NCI-H345 treated with DMSO at 0.1 percent for 48 hours (cell line): ENCODE data around the gene SLC8A3.
A peak's percentile ranks its signal among the peaks of the same experiment; 100 is the strongest.

Experiments used
- DNase-seq: peaks from one replicate; lab custom pipeline; 2025; ENCODE audit not compliant: unreplicated experiment; lab: John Stamatoyannopoulos, UW

The SLC8A3 gene

DNA sequence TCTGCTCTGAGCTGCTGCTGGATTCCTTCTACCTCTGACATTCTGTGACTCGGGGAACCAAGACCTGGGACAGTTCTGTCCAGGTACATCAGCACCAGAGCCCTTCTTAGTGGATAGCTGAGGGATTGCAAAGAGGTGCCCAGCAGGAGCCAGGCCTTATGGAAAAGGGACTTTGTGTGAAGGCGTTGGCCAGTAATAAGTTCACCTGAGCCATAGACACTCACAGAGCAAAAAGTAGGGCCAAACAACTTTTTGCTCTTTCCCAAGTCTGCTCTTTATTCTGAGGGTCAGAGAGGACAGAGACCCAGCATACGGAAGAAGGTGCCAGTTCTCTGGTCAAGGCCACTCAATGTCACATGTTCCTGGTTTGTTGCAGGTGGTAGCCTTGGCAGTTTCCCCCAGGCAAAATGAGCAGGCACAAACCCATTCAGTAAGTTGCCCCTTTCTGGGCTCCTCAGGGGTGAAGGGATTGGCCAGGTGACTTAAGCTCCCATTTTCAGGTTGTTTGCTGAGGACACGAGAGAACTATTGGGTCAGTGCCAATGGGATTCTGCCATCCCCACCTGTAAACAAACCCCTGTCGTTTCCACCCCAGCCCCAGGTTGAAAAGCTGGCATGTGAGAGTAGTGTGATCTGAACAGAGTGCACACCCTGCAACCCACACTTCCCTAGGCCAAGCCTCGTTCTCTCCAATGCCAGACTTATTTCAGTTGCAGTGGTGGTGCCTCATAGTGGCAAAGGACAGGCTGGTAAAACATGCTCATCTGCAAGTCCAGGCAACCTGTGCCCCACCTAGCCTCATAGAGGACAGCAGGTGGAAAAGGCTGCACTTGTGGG, 159.2 kb downstream of the SLC8A3 start:
- no peak for DNase-seq

DNA sequence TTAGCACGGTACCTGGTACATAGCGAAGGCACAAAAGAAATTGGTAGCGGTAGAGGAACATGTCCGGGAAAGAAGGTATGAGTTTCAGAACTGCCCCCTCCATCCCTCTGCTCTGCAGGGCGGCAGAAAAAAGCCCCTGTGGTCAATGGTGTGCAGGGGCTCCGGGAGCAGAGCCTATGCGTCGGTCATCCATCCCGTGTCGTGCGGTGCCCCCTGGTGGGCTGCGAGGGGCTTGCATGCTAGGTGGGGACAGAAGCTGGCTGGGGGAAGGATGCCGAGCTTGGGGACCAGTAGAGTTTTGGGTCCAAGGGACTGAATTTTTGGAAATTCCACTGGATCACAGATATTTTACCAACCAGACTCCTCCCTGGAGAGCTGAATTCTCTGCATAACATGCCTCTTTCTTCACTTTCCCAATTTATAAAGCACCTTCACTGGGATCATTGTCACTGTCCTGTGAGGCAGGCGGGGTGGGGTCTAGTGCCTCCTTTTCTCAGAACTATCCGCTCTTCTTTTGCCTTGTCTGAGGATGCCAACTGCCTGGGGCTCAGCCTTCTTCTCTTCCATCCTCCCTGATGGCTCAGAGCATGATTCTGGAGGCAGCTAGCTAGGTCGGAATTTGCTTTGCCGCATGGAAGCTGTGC, 160.8 kb downstream of the SLC8A3 start:
- peak; percentile 19 for DNase-seq

- DNase-seq: no peak
Measured at GRCh38 chr14:70023871-70024270, 164.9 kb downstream of the SLC8A3 start.

DNA sequence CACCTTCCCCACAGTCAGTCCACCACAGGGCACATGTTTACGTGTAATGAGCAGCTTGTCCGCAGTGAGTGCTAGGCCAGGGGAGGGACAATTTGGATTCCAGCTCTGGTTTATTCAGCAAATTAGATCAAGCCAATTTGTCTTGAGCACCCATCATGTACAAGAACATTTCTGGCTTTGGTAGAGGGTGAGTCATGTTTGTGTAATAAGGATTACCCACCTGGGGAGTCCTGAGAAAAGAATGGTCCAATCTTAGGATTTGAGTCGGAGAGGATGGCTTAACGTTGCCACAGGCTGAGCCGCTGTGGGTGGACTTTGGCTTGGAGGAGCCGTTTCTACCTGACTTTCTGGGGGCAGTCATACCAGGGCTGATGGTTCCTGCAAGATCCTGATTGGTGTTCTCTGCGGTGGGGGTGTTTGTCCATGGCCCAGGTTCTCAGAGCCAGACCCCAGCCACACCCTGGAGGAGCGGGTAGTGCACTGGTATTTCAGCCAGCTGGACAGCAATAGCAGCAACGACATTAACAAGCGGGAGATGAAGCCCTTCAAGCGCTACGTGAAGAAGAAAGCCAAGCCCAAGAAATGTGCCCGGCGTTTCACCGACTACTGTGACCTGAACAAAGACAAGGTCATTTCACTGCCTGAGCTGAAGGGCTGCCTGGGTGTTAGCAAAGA, 165.8 kb downstream of the SLC8A3 start:
- no peak for DNase-seq

GRCh38 chr14:70021548-70022220, 167.1 kb downstream of the SLC8A3 start:
- DNase-seq: no peak

DNA sequence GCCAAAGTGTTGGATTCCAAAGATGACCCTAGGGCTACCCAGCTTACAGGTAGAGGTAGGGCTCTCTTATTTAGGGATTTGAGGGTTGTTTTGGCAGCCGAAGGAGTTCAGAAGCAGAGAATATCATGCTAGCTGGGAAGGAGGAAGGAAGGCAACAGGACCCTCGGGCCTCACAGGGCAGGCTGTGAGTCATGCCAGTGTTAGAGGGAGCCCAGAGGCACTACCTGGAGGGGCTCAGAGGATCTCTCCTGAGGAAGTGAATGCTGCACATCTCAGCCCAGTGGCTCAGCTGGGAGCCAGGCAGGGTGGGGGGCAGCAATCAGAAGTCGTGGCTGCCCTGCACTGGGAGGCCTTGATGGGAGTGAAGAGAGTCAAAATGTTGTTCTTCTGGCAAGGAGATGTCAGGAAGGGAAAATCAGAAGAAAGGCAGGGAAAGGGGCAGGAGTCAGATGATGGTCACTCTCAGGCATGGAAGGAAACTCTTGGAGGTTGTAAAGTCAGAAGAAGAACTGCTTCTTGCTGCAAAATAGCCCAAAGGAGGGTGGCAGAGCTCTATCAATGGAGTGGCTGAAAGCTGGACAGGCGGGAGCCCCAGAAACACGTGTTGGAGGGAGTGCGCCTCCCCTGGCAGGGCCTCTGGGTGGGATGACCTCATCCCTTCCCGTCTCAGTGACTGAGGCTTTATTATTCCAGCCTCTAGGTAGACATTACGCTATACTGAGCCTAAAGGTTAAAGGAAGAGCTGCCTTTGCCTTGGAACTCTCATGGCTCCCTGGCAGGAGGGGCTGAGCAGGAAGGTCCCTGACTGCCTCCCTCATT, 168.2 kb downstream of the SLC8A3 start:
- no peak for DNase-seq

DNA sequence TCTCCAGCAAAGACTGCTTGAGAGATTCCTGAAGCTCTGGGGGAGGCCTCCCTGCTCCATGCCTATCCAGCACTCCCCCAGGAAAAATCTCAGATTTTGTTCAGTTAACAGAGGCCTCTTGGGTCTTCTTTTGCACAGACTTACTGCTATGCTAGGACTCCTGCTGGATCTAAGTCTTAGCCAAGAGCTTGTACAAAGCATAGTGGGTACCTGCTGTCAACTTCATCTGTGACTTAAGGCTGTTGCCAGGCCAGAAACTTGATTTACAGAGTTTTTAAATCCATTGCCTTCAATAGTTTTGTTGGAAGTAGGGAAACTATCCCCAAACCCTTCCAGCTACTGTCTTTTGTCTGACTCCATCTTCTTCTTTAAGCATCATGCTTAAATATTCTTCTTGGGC, 169.1 kb downstream of the SLC8A3 start:
- DNase-seq: no peak

DNA sequence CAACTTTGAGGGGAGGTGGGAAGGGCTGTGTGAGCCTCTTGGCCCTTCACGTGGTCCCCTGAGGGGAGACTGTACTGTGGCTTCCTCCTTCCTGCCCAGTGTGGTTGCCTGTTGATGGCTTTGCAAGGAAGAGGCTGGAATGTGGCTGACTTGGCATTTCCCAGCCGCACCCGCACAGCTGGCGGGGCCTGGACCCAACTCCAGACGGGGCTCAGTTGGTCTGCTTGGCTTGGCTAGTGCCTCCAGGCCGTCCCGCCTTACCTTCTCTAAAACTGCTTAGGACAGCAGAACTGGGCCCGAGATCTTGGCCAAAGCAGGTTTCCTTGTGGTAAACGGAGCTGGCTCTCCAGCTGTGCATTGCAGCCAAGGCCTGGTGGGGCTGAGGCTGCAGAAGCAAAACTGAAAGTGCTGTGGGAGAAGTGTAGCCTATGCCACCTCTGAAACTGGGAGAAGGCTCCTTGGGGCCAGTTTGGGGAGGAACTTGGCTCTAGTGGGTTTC, 170.0 kb downstream of the SLC8A3 start:
- DNase-seq: no peak

GRCh38 chr14:70018230-70018629, 170.5 kb downstream of the SLC8A3 start:
- no peak for DNase-seq

GRCh38 chr14:70014406-70015095, 174.2 kb downstream of the SLC8A3 start:
- no peak for DNase-seq

DNA sequence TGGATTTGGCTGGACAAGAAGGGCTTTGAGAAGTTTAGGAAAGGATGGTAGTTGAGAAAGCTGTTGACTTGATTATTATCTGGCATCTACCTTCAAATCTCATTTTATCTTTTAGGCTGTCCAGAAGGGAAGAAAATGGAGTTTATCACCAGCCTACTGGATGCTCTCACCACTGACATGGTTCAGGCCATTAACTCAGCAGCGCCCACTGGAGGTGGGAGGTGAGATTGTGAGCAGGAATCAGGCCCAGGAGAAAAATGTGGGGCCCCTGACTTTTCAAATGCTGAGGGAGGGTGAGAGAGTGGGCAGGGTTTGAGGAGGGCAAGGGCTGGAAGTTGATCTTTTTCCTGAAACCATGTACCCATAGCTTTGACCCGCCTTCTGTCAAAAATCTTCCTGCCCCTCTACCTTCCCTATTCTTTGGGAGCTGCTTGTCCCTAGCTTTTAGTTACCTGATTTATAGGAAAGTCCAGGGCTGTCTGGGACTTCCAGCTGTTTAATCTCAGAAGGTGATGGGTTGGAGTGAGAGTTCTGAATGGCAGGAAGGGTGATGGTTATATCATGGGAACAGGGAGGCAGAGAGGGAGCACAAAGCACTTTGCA, 175.4 kb downstream of the SLC8A3 start:
- no peak for DNase-seq

GRCh38 chr14:70011708-70012107, 177.0 kb downstream of the SLC8A3 start:
- DNase-seq: no peak

- peak; percentile 19 for DNase-seq
Measured at GRCh38 chr14:70011098-70011497, 177.7 kb downstream of the SLC8A3 start.

GRCh38 chr14:70009961-70010360, 178.8 kb downstream of the SLC8A3 start:
- DNase-seq: no peak

DNA sequence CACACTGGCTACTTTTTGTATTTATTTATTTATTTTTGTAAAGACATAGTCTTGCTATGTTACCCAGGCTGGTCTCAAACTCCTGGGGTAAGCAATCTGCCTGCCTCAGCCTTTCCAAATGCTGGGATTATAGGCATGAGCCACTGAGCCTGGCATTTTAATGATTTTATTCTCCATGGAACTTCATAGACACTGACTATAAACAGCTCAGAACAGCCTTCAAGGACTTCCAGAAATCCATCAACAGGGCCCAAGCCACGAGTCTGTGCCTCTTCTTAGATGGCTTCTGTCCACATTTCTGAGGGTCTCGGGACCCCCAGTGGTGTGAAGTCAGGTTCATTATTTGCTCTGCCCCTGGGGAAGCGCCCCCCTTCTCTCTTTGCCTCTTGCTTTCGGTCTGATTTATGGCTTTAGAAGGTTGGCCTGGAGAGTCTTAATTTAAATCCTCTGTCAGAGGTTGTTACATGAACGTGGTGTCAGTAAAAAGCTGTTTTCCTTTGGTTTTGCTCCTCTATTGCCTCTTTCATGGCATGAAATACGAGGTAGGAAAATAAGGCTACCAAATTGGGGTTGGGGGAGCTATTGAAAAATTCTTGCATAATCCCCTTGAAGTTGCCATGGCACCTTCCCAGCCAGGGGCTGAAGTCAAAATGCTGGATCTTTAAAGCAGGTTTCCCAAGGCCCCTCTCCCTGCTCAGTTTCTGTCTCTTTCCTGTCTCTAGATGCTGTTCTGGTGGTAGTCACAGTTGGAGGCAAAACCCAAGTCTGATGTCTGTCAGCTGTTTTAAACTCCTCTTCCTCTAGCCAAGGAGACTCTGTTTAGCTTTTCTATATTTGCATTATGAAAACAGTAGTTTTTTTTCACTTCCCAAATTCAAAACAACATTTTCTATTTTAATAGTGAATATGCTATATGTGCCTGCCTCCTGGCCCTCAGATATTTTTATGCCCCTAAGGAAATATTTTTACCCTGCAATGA, 180.2 kb downstream of the SLC8A3 start:
- no peak for DNase-seq

DNA sequence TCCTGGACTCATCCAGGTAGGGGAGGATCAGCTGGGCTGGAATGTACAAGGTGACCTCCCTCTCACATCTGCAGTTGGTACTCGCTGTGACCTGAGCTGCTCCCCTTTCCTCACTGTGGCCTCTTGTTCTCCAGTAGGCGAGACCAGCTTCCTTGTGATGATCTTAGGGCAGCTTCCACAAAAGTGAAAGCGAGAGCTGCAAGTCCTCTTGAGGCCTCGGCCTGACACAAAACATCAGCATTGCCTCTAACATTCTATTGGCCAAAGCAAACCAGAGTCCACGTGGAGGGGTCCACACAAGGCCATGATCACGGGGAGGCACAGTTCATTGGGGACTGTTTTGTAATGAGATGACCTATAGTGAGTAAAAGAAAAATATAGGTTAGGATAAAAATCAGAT, 182.1 kb downstream of the SLC8A3 start:
- no peak for DNase-seq

DNA sequence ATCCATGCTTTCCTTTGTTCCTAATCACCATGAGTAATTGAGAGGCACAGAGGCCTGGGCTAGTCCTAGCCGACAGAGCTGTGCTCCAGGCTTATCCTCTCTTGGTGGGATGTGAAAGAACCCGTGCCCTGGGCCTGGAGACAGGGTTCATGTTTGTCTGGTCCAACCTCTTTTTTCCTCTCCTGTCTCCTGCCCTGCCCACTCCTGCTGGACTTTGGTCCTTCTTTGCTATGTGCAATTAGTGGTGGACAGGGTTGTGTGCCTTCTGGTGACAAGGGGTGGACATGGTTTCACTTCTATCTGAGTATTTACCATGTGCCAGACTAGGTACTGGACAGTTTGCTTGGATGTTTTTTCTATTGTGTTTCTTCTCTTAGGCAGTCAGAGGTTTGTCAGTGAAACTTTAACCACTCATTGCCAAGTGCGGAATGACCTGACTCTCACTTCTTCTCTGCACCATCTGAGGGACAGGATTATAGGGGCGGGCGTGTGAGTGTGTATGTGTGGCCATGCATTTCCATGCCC, 183.4 kb downstream of the SLC8A3 start:
- no peak for DNase-seq

- no peak for DNase-seq
Measured at GRCh38 chr14:70004791-70005190, 184.0 kb downstream of the SLC8A3 start.
